ENCODE data around the gene NOTCH1.

The NOTCH1 gene

GRCh38 chr9:136517012-136517743, 28.7 kb downstream of the NOTCH1 start:
- DNase-seq (ENCODE audit: low read depth in 2 of 2), result no peak

- no peak for DNase-seq (ENCODE audit: low read depth in 2 of 2)
Observed at GRCh38 chr9:136516191-136516654, 29.6 kb downstream of the NOTCH1 start.

- no peak for DNase-seq (ENCODE audit: low read depth in 2 of 2)
Observed at GRCh38 chr9:136515276-136515675, 30.6 kb downstream of the NOTCH1 start.

- no peak for DNase-seq (ENCODE audit: low read depth in 2 of 2)
Observed at GRCh38 chr9:136514022-136514714, 31.7 kb downstream of the NOTCH1 start.

- DNase-seq (ENCODE audit: low read depth in 2 of 2), result no peak
Observed at GRCh38 chr9:136513191-136513590, 32.7 kb downstream of the NOTCH1 start.

GRCh38 chr9:136512651-136513071, 33.2 kb downstream of the NOTCH1 start:
- DNase-seq (ENCODE audit: low read depth in 2 of 2), result no peak

- DNase-seq (ENCODE audit: low read depth in 2 of 2), result no peak
Observed at GRCh38 chr9:136511670-136512592, 33.9 kb downstream of the NOTCH1 start.

GRCh38 chr9:136511144-136511669, 34.6 kb downstream of the NOTCH1 start:
- no peak for DNase-seq (ENCODE audit: low read depth in 2 of 2)

GRCh38 chr9:136510561-136510960, 35.3 kb downstream of the NOTCH1 start:
- DNase-seq (ENCODE audit: low read depth in 2 of 2), result no peak

- DNase-seq (ENCODE audit: low read depth in 2 of 2), result no peak
Observed at GRCh38 chr9:136509549-136509948, 36.3 kb downstream of the NOTCH1 start.

GRCh38 chr9:136508729-136509500, 36.9 kb downstream of the NOTCH1 start:
- no peak for DNase-seq (ENCODE audit: low read depth in 2 of 2)

- no peak for DNase-seq (ENCODE audit: low read depth in 2 of 2)
Observed at GRCh38 chr9:136507992-136508375, 37.9 kb downstream of the NOTCH1 start.

GRCh38 chr9:136507221-136507991, 38.4 kb downstream of the NOTCH1 start:
- DNase-seq (ENCODE audit: low read depth in 2 of 2), result no peak

- DNase-seq (ENCODE audit: low read depth in 2 of 2), result no peak
Observed at GRCh38 chr9:136506425-136506824, 39.4 kb downstream of the NOTCH1 start.

GRCh38 chr9:136505406-136506403, 40.1 kb downstream of the NOTCH1 start:
- DNase-seq (ENCODE audit: low read depth in 2 of 2), result no peak

GRCh38 chr9:136504512-136505348, 41.1 kb downstream of the NOTCH1 start:
- DNase-seq (ENCODE audit: low read depth in 2 of 2), result no peak

GRCh38 chr9:136502940-136503550, 42.8 kb downstream of the NOTCH1 start:
- DNase-seq (ENCODE audit: low read depth in 2 of 2), result no peak

- DNase-seq (ENCODE audit: low read depth in 2 of 2), result no peak
Observed at GRCh38 chr9:136502196-136502595, 43.7 kb downstream of the NOTCH1 start.

Data from stimulated activated CD4-positive, alpha-beta T cell treated with anti-CD3 and anti-CD28 coated beads, Interleukin-12 subunit alpha, Interleukin-12 subunit beta, amount 100 ng/mL, for 24 hours (primary cell).